ENCODE measurements around the gene RAB20. TPM values are rescaled to one million over a fixed set of nuclear protein-coding genes. Genes with fewer than 3 reads are reported as not detected.

Gene RAB20
- total and polyA plus RNA-seq, 4 donors: 9.8 to 36.9 (median 25.2) TPM

GRCh38 chr13:110528911-110529310, 32.6 kb downstream of the RAB20 start:
- Histone ChIP-seq H3K9ac (ENCODE audit: low read depth in 1 of 2, low read length in 2 of 2) (peak overlapping the region in 1 of 2 donors; percentile 37), H3K9me3 (ENCODE audit: control insufficient read depth in 4 of 4, low read length in 3 of 4) (no peaks in the 10 kb centered on the region), H3K4me1 (ENCODE audit: control insufficient read depth in 4 of 4, insufficient read depth in 4 of 4, low read length in 3 of 4) (peaks cover 33 to 82% (median 66%) of the 10 kb centered on the region in 4 donors), H3K27ac (ENCODE audit: low read depth in 1 of 2, low read length in 2 of 2) (peak overlapping the region; percentile 78 to 83), H3K4me3 (ENCODE audit: low read depth in 1 of 3, low read length in 3 of 3) (no peak overlapping the region), H3K36me3 (ENCODE audit: control insufficient read depth in 4 of 4, insufficient read depth in 3 of 4, low read depth in 1 of 4, low read length in 3 of 4) (peaks cover 0 to 3% (median 1%) of the 10 kb centered on the region in 4 donors), H3K27me3 (ENCODE audit: control insufficient read depth in 4 of 4, insufficient read depth in 4 of 4, low read length in 3 of 4) (no peaks in the 10 kb centered on the region)
- TF ChIP-seq YY1 (IDR thresholded peaks at IDR 0.05) (no peak), TAF1 (conservative IDR thresholded peaks at IDR 0.05) (no peak), FOXA1 (IDR thresholded peaks at IDR 0.05) (no peak), ZBTB33 (IDR thresholded peaks at IDR 0.05) (no peak), CTCF (IDR thresholded peaks at IDR 0.05; ENCODE audit: low read depth, low read length, missing input control) (no peak), MAX (IDR thresholded peaks at IDR 0.05) (no peak), GABPA (IDR thresholded peaks at IDR 0.05 in 1 of 2, conservative IDR thresholded peaks at IDR 0.05 in 1 of 2) (no peak), ATF3 (IDR thresholded peaks at IDR 0.05) (no peak), SP1 (IDR thresholded peaks at IDR 0.05) (no peak), RXRA (IDR thresholded peaks at IDR 0.05) (no peak), NR2F2 (IDR thresholded peaks at IDR 0.05) (no peak), JUND (IDR thresholded peaks at IDR 0.05) (no peak), HNF4G (IDR thresholded peaks at IDR 0.05) (no peak)
- no peak for DNase-seq (ENCODE audit: low spot score)
- 90% methylated on average over 6 of the region's 6 CpGs for WGBS

- peaks cover 35 to 82% (median 69%) of the 10 kb centered on the region in 4 donors for H3K4me1 ChIP-seq (ENCODE audit: control insufficient read depth in 4 of 4, insufficient read depth in 4 of 4, low read length in 3 of 4)
- no peak overlapping the region for H3K4me3 ChIP-seq (ENCODE audit: low read depth in 1 of 3, low read length in 3 of 3)
- 60% methylated on average over 5 of the region's 5 CpGs for WGBS
- peaks cover 0 to 3% (median 2%) of the 10 kb centered on the region in 4 donors for H3K36me3 ChIP-seq (ENCODE audit: control insufficient read depth in 4 of 4, insufficient read depth in 3 of 4, low read depth in 1 of 4, low read length in 3 of 4)
- DNase-seq (ENCODE audit: low spot score): no peak
- H3K9ac ChIP-seq (ENCODE audit: low read depth in 1 of 2, low read length in 2 of 2): peak overlapping the region in 1 of 2 donors; percentile 37
- H3K9me3 ChIP-seq (ENCODE audit: control insufficient read depth in 4 of 4, low read length in 3 of 4): no peaks in the 10 kb centered on the region
- H3K27ac ChIP-seq (ENCODE audit: low read depth in 1 of 2, low read length in 2 of 2): peak overlapping the region; percentile 78 to 83
- no peaks in the 10 kb centered on the region for H3K27me3 ChIP-seq (ENCODE audit: control insufficient read depth in 4 of 4, insufficient read depth in 4 of 4, low read length in 3 of 4)
- TF ChIP-seq JUND (IDR thresholded peaks at IDR 0.05) (no peak), REST (IDR thresholded peaks at IDR 0.05) (no peak), EGR1 (IDR thresholded peaks at IDR 0.05; ENCODE audit: low read depth in 2 of 2) (no peak), ZBTB33 (IDR thresholded peaks at IDR 0.05) (no peak), GABPA (IDR thresholded peaks at IDR 0.05 in 1 of 2, conservative IDR thresholded peaks at IDR 0.05 in 1 of 2) (no peak), YY1 (IDR thresholded peaks at IDR 0.05) (no peak), ATF3 (IDR thresholded peaks at IDR 0.05) (no peak), HNF4A (conservative IDR thresholded peaks at IDR 0.05) (no peak), CTCF (IDR thresholded peaks at IDR 0.05; ENCODE audit: low read depth, low read length, missing input control) (no peak), FOXA2 (IDR thresholded peaks at IDR 0.05) (no peak), SP1 (IDR thresholded peaks at IDR 0.05) (peak; percentile 32), FOXA1 (IDR thresholded peaks at IDR 0.05) (no peak), TAF1 (conservative IDR thresholded peaks at IDR 0.05) (no peak), RAD21 (IDR thresholded peaks at IDR 0.05) (peak in 1 of 2 donors; percentile 12), HNF4G (IDR thresholded peaks at IDR 0.05) (no peak), MAX (IDR thresholded peaks at IDR 0.05) (no peak), RXRA (IDR thresholded peaks at IDR 0.05) (peak in 1 of 2 donors; percentile 39)
These were observed 33.2 kb downstream of the RAB20 start for GRCh38 chr13:110528371-110528770.

Measured in liver (tissue), 9 donors.